Heart left ventricle (tissue), 13 donors: ENCODE results near the gene ADAMTS5.

Experiments used
- CTCF ChIP-seq, 12 donors: fragments of 200-600 bp; sonication (generic) in 4 of 12; IDR thresholded peaks; one replicate each; pipeline versions ENCODE4 v1.5.0 to v1.8.0; 2018 to 2022; ENCODE audit warnings: antibody characterized with exemption in 12 of 12, mild to moderate bottlenecking in 5 of 12
- POLR2A ChIP-seq, 2 donors: fragments of 450-650 bp; IDR thresholded peaks; one replicate each; pipeline ENCODE4 v1.6.1; 2017; ENCODE audit warnings: antibody characterized with exemption in 2 of 2, mild to moderate bottlenecking in 2 of 2, moderate library complexity in 2 of 2
- donor health status: ischemic (EF 13 %, LVEDD 7.1; RV severe dilation, severe dysfunction).
- donor health status: DM: no; HTN: yes; CAD: no.
- donor health status: DM: no; HTN: no; CAD: no.
- donor health status: ischemic (EF 25% LVEDD 6.9; RV normal size, moderate dysfunction).
- donor health status: ischemic (EF 25% LVEDD 5.7; RV mildly dilated, moderate dysfunction).
- donor health status: ischemic (EF 35%, LVEDD 5.7; RV mildly dilated, moderate dysfunction).
- donor health status: nonischemic (EF 11% LVEDD 7.7; RV severe dilation, severe dysfunction).
- donor health status: DM: yes; HTN: yes; CAD: no.
- donor health status: PGD.
- donor health status: ischemic (EF 29% LVEDD 5.4; RV normal size, mild dysfunction).
- donor health status: nonischemic (EF 23%, LVEDD 6.1; RV moderate dilation, normal function).

GRCh38 chr21:26916799-26917198 is 50.1 kb downstream of the ADAMTS5 start:
- TF ChIP-seq CTCF (IDR thresholded peaks at IDR 0.05) (no peak), POLR2A (IDR thresholded peaks at IDR 0.05) (no peak)
